Right renal cortex interstitium (tissue), 3 donors: ENCODE measurements around the gene KAZN. TPM values are rescaled to one million over a fixed set of nuclear protein-coding genes. Genes with fewer than 3 reads are reported as not detected.

Experiments
- DNase-seq, 3 donors: peaks; one replicate each; pipeline ENCODE4 v3.0.0-alpha.2; 2013; ENCODE audit warnings: low read depth in 3 of 3, low spot score in 2 of 3
- polyA plus RNA-seq, 3 donors: library from polyadenylated mRNA; unstranded; fragments of 120-200 nt; gene quantifications; one replicate each; pipeline ENCODE4 v1.2.1, GENCODE V29; 2013; ENCODE audit not compliant: insufficient read length in 3 of 3

Gene KAZN
- polyA plus RNA-seq, 3 donors = 31.1 to 37.0 (median 31.5) TPM

- DNase-seq = no peak
Observed at GRCh38 chr1:14988636-14989035, 390.2 kb downstream of the KAZN start.

- no peak for DNase-seq
Observed at GRCh38 chr1:14989931-14990728, 391.6 kb downstream of the KAZN start.

GRCh38 chr1:14993414-14993813 lies 394.9 kb downstream of the KAZN start:
- DNase-seq = no peak

GRCh38 chr1:14994148-14994547 lies 395.7 kb downstream of the KAZN start:
- DNase-seq = no peak

- DNase-seq = no peak
Observed at GRCh38 chr1:14994841-14995437, 396.5 kb downstream of the KAZN start.

GRCh38 chr1:14996133-14997050 lies 397.9 kb downstream of the KAZN start:
- DNase-seq = no peak

- DNase-seq = no peak
Observed at GRCh38 chr1:14997646-14998276, 399.3 kb downstream of the KAZN start.

GRCh38 chr1:14999441-14999840 lies 401.0 kb downstream of the KAZN start:
- DNase-seq = no peak

- DNase-seq = no peak
Observed at GRCh38 chr1:15000030-15000429, 401.5 kb downstream of the KAZN start.

GRCh38 chr1:15000671-15001070 lies 402.2 kb downstream of the KAZN start:
- no peak for DNase-seq

- no peak for DNase-seq
Observed at GRCh38 chr1:15001317-15001915, 402.9 kb downstream of the KAZN start.

- DNase-seq = no peak
Observed at GRCh38 chr1:15002325-15002724, 403.8 kb downstream of the KAZN start.

- no peak for DNase-seq
Observed at GRCh38 chr1:15004396-15004795, 405.9 kb downstream of the KAZN start.

- no peak for DNase-seq
Observed at GRCh38 chr1:15005116-15005515, 406.6 kb downstream of the KAZN start.

GRCh38 chr1:15007368-15007767 lies 408.9 kb downstream of the KAZN start:
- no peak for DNase-seq

GRCh38 chr1:15007842-15008241 lies 409.4 kb downstream of the KAZN start:
- no peak for DNase-seq

GRCh38 chr1:15008783-15009729 lies 410.6 kb downstream of the KAZN start:
- no peak for DNase-seq

- no peak for DNase-seq
Observed at GRCh38 chr1:15011160-15011559, 412.7 kb downstream of the KAZN start.

- no peak for DNase-seq
Observed at GRCh38 chr1:15011661-15012060, 413.2 kb downstream of the KAZN start.
